Uterus (tissue), 2 donors: ENCODE data around the gene ATP6V0B.

Experiments
- POLR2A ChIP-seq, 2 donors: fragments of 450-650 bp; IDR thresholded peaks; one replicate each; pipeline ENCODE4 v1.6.1; 2016; ENCODE audit warnings: antibody characterized with exemption in 2 of 2, mild to moderate bottlenecking in 1 of 2, moderate library complexity in 1 of 2
- TF ChIP-seq, protein P1 (sequence below), 4 experiments: fragments of 200-600 bp in 2 of 4; fragments of 450-650 bp in 2 of 4; sonication (generic) in 2 of 4; IDR thresholded peaks; one replicate each; pipeline ENCODE4 v1.5.1; 2016 to 2019; ENCODE audit warnings: antibody characterized with exemption in 4 of 4, mild to moderate bottlenecking in 2 of 4, moderate library complexity in 1 of 4

DNA sequence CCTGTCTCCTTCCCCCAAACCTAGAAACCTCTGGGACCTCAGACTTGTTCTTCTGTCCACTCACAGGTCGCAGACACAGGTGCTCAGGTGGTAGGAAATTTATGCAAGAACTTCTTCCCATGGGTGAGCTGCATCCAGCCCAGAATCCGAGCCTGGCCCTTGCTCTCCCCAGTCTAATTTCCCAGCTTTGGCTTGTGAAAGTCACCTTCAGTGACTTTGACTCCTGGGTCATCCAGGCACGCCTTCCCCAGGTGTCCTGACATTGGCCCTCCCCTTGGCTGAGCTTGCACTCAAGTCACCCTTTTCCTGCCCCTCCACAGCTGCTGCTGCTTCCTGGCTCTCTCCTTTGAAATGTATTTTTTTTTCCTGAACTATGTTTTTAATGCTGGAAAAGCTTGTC is 21.4 kb upstream of the ATP6V0B start:
- no peak for TF ChIP-seq POLR2A (IDR thresholded peaks at IDR 0.05)
- TF ChIP-seq, protein P1, sequence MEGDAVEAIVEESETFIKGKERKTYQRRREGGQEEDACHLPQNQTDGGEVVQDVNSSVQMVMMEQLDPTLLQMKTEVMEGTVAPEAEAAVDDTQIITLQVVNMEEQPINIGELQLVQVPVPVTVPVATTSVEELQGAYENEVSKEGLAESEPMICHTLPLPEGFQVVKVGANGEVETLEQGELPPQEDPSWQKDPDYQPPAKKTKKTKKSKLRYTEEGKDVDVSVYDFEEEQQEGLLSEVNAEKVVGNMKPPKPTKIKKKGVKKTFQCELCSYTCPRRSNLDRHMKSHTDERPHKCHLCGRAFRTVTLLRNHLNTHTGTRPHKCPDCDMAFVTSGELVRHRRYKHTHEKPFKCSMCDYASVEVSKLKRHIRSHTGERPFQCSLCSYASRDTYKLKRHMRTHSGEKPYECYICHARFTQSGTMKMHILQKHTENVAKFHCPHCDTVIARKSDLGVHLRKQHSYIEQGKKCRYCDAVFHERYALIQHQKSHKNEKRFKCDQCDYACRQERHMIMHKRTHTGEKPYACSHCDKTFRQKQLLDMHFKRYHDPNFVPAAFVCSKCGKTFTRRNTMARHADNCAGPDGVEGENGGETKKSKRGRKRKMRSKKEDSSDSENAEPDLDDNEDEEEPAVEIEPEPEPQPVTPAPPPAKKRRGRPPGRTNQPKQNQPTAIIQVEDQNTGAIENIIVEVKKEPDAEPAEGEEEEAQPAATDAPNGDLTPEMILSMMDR (IDR thresholded peaks at IDR 0.05): no peak
